Suppressor macrophage treated with lipopolysaccharide for 1 hour (primary cell): ENCODE data around the gene FBXO42.
"Not testable (repeated sequence)": the region's sequence is repeated elsewhere in the genome, so short reads cannot be mapped to it uniquely, and the experiment has no call there.

Source experiments
- DNase-seq, 3 donors: peaks; one replicate each; pipeline ENCODE4 v3.0.0-alpha.2; 2020 to 2022

FBXO42 gene

GRCh38 chr1:16258591-16259135, 93.6 kb downstream of the FBXO42 start:
- peak in 1 of 3 donors; percentile 14 for DNase-seq

GRCh38 chr1:16257968-16258367, 94.3 kb downstream of the FBXO42 start:
- DNase-seq, result no peak

- DNase-seq, result not testable (repeated sequence)
Observed at GRCh38 chr1:16257556-16257955, 94.7 kb downstream of the FBXO42 start.

GRCh38 chr1:16256478-16256877, 95.8 kb downstream of the FBXO42 start:
- no peak for DNase-seq

GRCh38 chr1:16254263-16254928, 97.9 kb downstream of the FBXO42 start:
- DNase-seq, result no peak

- no peak for DNase-seq
Observed at GRCh38 chr1:16253332-16253922, 98.9 kb downstream of the FBXO42 start.

GRCh38 chr1:16252912-16253311, 99.4 kb downstream of the FBXO42 start:
- DNase-seq, result no peak

GRCh38 chr1:16251381-16251780, 100.9 kb downstream of the FBXO42 start:
- no peak for DNase-seq

- DNase-seq, result no peak
Observed at GRCh38 chr1:16250524-16251251, 101.6 kb downstream of the FBXO42 start.

GRCh38 chr1:16249596-16250241, 102.6 kb downstream of the FBXO42 start:
- DNase-seq, result peak; percentile 32 to 44 (median 41)

GRCh38 chr1:16248603-16249516, 103.4 kb downstream of the FBXO42 start:
- peak in 1 of 3 donors; percentile 20 for DNase-seq

GRCh38 chr1:16248007-16248436, 104.3 kb downstream of the FBXO42 start:
- DNase-seq, result no peak

- DNase-seq, result no peak
Observed at GRCh38 chr1:16247441-16247840, 104.8 kb downstream of the FBXO42 start.

- no peak for DNase-seq
Observed at GRCh38 chr1:16246961-16247360, 105.3 kb downstream of the FBXO42 start.

GRCh38 chr1:16246239-16246638, 106.0 kb downstream of the FBXO42 start:
- DNase-seq, result not testable (repeated sequence)

- no peak for DNase-seq
Observed at GRCh38 chr1:16245476-16246196, 106.6 kb downstream of the FBXO42 start.

GRCh38 chr1:16244650-16245285, 107.5 kb downstream of the FBXO42 start:
- no peak for DNase-seq

- peak; percentile 74 to 83 (median 83) for DNase-seq
Observed at GRCh38 chr1:16243936-16244649, 108.2 kb downstream of the FBXO42 start.

GRCh38 chr1:16243215-16243610, 109.1 kb downstream of the FBXO42 start:
- DNase-seq, result no peak

- no peak for DNase-seq
Observed at GRCh38 chr1:16242556-16243214, 109.6 kb downstream of the FBXO42 start.
